Measurements from ENCODE around the gene TMEM26.

DNA sequence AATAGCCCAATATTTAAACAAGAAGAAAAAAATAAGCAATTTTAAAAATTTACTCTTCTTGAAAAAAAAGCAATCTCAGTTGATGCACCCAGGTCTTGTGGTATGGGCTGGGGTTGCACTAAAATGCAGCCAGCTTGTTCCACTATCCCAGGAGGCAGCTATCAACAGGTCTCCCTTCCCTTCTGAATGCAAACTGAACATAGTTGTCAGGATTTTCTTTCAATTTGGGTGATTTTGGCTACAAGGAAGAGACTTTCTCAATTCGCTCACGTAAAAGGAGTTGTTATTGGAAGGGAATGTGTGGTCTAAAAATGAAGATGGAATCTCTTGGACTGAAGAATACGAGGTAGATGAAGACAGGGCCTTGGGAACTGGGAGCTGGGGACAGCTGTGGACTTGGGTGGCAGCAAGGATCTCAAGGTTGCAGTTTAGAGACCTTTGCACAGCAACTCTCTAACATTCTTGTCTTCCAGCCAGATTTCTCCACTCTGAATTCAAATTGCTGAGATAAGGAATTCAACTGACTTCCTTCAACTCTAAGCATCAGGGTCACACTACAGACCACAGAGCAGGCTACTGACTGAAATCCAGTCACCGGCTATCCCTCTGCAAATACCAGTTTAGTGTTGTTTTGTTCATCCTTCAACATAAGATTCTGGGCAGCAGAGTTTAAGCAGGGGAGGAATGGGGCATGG is 3.1 kb upstream of the TMEM26 start:
- TF ChIP-seq, protein P1, sequence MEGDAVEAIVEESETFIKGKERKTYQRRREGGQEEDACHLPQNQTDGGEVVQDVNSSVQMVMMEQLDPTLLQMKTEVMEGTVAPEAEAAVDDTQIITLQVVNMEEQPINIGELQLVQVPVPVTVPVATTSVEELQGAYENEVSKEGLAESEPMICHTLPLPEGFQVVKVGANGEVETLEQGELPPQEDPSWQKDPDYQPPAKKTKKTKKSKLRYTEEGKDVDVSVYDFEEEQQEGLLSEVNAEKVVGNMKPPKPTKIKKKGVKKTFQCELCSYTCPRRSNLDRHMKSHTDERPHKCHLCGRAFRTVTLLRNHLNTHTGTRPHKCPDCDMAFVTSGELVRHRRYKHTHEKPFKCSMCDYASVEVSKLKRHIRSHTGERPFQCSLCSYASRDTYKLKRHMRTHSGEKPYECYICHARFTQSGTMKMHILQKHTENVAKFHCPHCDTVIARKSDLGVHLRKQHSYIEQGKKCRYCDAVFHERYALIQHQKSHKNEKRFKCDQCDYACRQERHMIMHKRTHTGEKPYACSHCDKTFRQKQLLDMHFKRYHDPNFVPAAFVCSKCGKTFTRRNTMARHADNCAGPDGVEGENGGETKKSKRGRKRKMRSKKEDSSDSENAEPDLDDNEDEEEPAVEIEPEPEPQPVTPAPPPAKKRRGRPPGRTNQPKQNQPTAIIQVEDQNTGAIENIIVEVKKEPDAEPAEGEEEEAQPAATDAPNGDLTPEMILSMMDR (IDR thresholded peaks at IDR 0.05) = no peak
- no peak for TF ChIP-seq POLR2A (IDR thresholded peaks at IDR 0.05)
